ENCODE results near the gene PRSS22.
A peak's percentile ranks its signal among the peaks of the same experiment; 100 is the strongest.

Gene PRSS22

DNA sequence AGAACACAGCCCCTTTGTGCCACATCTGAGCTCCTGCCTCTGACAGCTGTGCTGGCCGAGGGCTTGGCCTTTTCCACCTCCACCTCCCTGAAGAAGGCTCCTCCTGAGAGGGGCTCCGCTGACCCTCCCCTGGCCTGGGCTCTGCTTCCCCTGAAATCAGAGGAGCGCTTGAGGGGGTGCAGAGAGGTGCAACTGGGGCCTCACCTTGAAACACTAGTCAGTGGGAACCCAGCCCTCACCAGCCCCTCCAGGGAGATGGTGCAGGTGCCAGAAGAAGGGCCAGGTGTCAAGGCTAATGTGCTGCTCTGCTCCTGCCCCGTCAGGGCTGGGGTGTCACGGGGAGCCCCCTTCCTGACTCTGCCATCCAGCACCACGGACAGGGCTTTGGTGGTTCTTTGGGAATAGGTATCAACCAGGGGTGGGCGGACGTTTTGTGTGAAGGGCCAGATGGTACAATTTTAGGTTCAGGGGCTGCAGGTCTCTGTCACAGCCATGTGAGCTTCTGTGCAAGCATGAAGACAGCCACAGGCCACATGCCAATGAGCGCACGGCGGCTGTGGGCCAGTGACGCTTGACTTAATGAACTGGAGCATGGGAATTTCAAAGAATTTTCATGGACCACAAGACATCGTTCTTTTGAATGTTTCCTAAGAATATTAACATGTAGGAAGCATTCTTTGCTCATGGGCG lies 30.0 kb downstream of the PRSS22 start:
- no peak for DNase-seq

DNA sequence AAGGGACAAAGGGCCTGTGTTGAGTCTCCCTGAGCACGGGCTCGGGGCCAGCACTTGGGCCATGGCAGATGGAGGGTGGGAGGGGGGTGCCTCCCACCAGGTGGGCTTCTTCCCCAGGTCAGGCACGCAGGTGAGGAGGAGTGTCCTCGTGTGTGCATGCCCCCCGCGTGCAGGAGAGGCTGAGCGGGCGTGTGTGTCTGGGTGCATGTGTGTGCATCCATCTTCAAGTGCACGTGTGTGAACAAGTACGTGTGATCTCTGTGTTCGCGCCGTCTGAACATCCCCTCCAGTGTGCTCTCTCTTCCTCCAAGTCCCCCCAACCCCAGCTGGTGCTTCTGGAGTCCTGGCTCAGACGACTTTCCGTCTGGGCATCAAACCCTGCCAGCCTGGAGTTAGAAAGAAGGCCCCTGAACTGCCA lies 30.6 kb downstream of the PRSS22 start:
- no peak for DNase-seq

DNA sequence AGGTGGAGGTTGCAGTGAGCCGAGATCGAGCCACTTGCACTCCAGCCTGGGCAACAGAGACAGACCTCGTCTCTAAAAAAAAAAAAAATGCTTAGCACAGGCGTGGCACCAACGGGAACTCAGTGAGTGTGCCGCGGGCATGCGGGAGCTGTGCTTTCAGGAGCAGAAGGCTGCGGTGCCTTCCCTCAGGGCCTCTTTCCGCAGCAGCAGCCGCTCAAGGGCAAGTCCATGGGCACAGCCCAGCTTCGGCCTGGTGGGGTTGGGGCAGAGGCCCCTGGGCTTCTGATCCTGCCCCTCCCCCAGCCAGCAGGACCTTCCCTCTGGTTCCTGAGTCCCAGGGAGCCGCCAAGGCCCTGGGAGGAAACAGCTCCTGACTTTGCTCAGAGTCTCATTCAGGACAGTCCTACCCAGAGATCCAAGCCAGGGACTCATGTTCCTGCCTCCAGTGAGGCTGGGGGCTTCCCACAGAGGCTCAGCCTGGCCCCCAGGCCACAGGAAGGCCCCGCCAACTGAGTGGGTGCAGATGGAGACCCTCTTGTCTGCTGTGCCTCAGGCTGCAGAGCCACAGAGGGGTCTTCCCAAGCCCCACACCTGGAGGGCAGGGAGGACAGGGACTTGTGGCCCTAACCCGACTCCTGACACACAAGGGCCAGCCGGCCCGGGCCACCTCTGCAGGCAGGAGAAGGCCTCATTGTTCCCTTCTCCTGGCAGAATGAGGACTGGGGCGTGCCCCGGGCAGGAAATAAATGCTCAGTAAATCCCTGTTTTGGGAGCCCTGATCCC lies 31.2 kb downstream of the PRSS22 start:
- DNase-seq = no peak

DNA sequence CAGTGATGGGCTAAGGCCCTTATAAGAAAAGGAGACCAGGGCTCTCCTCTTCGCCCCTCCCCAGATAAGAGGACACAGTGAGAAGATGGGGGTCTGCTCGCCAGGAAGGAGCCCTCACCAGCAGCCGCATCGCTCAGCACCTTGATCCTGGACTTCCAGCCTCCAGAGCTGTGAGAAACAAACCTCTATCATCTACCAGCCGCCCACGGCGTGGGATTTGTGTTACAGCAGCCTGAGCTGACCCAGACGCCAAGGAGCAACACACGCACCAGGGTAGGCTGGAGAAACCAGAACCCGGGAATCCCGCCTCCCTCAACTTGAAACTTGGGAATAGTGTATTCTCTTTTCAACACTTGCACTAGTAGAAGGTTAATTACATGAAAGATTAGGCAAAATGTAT lies 32.1 kb downstream of the PRSS22 start:
- DNase-seq = no peak

DNA sequence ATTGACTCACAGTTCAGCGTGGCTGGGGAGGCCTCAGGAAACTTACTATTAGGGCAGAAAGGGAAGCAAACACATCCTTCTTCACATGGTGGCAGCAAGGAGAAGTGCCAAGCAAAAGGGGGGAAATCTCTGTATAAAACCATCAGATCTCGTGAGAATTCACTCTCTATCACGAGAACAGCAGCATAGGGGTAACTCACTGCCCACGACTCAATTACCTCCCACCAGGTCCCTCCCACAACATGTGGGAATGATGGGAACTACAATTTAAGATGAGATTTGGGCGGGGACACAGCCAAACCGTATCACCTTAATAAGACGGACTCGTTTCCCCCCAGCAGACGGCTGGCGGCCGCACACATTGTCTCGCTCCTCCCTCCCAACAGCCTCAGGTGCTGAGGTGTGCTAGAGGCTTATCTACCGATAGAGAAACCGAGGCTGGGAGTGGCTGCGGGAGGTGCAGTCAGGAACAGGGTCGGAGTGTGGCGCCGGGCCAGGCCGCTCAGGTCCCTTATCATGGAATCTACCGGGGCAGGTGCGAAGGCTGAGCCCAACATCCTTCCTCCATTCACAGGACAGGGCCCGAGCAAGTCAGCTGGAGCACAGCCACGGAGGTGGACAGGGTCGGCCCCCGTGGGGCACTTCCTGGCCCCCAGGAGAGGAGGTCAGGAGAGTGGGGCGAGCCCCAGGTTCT lies 32.8 kb downstream of the PRSS22 start:
- DNase-seq = no peak

DNA sequence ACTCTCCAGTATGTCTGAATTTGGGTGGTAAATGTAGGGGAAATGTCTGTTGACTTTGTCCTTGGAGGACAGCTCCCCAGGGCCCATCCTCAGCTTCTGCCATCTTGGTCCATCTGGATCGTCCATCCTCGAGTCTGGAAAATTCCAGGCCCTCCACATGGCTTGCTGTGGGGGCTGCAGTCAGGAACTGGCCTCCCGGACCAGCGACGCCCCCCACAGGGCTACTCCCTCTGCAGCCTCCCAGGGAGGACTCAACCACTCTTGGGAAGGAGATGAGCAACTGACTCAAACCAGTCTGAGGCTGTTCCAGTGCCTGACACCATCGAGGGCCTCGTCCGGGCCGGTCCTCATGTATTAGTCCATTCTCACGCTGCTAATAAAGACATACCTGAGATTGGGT lies 33.3 kb downstream of the PRSS22 start:
- no peak for DNase-seq

DNA sequence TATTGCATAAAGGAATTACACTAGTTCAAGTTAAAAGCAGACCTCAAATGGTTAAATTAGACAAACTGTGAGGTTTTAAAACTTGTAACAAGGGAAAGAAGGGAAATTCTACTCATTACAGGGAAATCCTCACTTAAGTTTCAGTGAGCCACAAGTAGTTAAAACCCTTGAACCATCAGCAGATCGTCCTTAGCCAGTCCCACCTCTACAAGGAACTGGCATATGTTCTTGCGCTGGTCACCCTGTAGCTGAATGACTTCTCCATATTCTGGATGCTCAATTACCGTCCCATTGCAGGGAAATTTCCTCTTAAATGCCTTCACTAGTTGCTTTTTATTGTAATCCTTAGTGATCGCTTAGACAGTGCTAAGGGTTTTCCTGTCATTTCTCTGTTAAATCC lies 35.5 kb downstream of the PRSS22 start:
- no peak for DNase-seq

DNA sequence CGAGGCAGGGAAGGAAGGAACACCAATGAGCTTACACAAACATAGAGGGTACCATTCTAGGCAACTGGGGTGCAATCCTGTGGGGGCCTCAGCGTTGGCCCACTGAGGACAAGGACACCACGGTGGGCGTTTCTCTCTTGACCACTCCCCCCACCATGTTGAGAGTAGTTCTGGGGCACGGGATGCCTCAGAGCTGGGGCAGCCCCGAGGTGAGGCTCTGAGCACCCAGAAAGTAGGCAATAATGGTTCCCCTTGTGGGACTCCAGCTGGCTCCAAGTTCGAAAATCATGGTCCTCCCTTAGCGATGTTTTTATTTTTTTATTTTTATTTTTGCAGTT lies 35.8 kb downstream of the PRSS22 start:
- no peak for DNase-seq

DNA sequence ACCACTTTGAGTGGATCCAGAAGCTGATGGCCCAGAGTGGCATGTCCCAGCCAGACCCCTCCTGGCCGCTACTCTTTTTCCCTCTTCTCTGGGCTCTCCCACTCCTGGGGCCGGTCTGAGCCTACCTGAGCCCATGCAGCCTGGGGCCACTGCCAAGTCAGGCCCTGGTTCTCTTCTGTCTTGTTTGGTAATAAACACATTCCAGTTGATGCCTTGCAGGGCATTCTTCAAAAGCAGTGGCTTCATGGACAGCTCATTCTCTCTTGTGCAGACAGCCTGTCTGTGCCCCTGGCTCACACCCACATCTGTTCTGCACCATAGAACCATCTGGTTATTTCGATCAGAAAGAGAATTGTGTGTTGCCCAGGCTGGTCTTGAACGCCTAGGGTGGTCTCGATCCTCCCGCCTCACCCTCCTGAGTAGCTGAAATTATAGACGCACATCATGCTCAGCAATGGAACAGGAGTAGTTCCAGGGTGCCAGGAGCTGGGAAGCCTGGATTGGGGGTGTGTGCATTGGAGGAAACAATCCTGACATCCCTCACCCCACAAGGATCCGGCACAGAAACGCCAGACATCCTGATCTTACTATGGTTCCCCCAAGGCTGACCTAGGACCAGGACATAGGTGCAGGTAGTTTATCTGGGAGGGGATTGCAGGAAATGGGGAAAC lies 36.3 kb downstream of the PRSS22 start:
- no peak for DNase-seq

DNA sequence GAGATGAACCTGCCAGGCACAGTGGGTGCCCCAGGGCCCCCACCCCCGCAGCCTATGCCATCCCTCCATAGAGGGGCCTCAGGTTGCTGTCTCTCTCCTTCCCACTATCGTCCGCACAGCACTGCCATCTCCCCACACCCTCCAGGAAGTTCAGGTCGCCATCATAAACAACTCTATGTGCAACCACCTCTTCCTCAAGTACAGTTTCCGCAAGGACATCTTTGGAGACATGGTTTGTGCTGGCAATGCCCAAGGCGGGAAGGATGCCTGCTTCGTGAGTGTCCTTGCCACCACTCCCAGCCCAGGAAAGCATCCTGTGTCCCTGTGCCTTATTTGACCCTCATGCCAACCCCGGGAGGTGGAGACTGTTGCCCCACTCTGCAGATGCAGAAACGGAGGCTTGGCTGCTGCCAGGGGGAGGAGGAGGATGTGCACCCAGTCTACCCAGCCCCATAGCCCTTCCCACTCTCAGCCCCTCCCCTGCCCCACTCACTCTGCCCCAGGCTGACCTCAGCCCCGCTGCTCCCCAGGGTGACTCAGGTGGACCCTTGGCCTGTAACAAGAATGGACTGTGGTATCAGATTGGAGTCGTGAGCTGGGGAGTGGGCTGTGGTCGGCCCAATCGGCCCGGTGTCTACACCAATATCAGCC lies 37.0 kb downstream of the PRSS22 start:
- no peak for DNase-seq

DNA sequence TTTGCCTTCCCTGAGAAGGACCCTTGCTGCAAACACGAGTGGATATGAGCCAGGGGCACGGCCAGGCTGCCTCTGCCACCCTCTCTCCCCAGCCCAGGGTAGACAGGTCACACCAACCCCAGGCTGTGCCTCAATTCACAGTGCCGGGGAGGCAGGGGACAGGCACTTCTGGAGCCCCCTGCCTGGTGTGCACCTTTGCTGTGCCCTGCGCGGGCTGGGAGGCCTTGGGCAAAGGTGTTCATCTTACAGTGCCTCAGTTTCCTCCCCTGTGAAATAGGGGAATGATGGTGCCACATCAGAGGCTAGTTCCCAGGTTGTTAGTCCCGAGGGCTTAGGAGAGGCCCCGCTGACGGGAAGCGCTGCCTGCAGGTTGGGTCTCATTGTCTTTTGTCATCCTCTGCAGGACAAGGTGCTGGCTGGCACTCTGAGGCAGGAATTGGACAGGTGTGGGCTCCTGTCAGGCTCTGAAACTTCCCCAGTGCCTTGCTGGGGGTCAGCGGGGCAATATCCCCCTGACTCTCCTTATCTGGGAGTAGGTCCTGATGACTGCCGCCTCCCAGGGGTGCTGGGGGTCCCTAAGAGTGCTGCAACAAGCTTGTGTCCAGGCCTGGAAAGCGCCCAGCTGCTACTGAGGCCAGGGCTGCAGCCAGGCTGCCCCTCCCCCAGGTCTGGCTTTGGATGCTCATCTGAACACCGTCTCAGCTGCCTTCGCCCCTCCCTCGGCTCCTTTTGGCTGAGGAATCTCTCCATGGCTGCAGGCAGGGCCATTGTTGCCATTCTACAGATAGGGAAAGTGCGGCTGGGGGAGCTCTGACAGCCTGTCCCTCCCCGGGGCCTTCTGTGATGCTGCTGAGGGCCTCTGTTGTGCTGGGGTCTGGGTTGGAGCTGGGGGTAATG lies 37.8 kb downstream of the PRSS22 start:
- DNase-seq = no peak

DNA sequence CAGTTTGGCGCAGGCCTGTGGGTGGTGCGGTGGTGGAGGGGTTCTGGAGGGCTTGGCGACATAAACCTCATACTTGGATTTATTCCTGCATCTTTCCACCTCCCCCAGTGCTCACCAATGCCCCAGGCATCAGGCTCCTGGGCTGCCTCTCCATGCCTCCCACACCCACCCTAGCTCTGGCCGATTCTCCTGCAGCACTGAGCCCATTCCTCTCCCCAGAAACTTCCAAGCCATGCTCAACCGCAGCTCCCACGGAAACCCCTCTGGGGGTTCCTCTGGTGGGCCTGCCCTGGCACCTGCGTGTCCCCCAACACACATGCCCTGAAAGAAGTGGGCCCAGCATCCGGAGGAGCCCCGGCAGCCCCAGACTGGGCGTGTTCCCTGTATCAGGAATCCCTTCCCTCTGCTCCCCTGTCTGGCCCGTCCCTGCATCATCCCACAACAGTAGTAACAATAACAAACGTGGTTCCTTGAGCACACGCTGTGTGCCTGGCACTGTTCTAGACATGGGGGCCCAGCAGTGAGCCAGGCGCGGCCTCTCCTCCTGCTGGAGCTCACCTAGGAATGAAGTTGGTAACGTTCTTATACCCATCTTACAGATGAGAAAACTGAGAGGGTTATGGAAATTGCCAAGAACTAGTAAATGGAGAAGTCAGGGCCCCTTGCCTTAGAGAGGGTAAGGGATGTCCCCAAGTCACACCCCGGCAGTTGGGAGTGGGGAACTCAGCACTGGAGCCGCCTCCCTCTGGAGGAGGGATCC lies 38.6 kb downstream of the PRSS22 start:
- DNase-seq = no peak

DNA sequence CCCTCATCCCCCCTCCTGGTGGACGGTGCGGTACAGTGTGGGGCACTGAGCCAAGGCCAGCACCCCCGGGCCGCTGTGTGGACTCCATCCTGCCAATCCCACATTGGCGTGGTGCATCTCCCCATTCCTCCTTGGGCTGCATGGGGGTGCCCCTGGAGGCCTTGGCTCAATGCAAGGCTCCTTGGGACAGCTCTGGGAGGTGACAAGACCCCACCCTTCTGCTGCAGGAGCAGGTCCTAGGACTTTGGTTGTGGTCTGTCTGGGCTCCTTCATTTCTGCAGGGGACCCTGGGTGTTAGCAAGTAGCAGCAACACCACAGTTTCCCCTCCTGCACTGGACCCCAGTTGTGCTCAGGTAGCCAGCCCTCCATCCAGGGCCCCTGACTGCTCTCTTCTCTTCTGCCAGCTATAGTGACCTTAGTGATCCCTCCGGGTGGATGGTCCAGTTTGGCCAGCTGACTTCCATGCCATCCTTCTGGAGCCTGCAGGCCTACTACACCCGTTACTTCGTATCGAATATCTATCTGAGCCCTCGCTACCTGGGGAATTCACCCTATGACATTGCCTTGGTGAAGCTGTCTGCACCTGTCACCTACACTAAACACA lies 39.6 kb downstream of the PRSS22 start:
- DNase-seq = no peak

DNA sequence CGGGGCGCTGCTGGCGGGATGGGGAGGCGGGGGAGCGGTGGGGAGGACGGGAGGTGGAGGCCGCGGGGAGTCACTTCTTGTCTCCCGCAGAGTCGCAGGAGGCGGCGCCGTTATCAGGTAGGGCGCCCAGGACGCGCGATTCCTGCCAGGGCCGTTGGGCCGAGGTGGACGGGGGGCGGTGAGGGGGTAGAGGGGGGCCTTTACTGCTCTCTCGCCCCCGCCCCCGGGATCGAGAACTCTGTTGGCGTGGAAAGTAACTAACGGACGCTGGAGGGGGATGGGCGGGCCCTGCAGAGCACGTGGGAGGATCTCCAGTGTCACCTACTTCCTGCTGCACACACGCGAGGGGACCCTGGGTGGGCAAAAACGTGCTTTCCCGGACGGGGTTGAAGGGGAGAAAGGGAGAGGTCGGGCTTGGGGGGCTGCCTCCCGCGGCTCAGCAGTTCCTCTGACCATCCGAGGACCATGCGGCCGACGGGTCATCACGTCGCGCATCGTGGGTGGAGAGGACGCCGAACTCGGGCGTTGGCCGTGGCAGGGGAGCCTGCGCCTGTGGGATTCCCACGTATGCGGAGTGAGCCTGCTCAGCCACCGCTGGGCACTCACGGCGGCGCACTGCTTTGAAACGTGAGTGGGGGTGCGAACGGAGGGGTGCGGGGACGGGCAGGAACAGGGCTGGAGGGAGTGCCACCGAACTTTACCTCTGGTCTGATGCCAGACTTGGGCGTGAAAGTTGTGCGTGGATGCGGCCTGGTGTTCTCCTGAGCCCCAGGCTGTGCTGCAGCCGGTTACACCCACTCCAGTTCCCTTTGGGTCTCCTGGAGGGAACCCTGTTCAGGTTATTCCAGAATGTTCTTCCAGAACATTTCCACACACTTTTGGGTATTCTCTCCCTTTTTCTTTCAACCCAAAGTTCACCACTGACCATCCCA lies 40.4 kb downstream of the PRSS22 start:
- no peak for DNase-seq

DNA sequence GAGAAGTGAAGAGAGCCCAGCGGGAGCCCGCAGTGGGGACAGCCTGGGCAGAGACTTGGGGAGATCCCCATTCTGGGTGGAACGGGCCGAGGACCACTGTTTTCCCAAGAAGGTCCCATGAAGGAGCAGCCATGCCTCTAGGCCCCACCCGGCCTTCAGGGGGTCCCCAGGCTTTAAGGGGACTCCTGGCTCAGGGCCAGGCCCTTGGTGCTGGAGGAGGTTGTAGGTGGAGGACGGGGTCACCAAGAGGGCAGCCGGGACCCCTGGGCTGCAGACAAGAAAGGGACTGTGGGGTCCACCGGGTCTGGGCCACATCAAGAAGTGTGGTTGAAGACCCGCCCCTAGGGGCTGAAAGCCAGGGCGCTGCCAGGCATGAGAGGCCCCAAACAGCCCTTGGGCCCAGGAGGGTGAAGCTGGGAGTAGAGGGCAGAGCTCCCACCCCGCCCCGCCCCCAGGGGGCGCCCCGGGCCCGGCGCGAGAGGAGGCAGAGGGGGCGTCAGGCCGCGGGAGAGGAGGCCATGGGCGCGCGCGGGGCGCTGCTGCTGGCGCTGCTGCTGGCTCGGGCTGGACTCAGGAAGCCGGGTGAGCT lies 41.1 kb downstream of the PRSS22 start, which contains the start of gene PRSS21:
PRSS21 (plus strand) TSS at position 487 of the 589 bp plus-strand sequence; CDS start at position 519, 32 bp downstream.
- DNase-seq = peak; percentile 42

DNA sequence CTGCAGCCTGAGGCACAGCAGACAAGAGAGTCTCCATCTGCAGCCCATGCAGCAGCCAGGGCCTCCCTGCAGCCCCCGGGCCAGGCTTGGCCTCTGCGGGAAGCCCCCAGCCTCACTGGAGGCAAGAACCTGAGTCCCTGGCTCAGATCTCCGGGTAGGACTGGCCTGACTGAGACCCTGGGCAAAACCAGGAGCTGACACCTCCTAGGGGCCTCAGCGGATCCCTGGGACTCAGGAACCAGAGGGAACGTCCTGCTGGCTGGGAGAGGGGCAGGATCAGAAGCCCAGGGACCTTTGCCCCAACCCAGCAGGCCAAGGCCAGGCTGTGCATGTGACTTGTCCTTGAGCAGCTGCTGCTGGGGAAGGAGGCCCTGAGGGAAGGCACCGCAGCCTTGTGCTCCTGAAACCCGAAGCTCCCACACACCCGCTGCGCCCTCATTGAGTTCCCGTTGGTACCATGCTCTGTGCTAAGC lies 42.6 kb downstream of the PRSS22 start:
- DNase-seq = no peak

DNA sequence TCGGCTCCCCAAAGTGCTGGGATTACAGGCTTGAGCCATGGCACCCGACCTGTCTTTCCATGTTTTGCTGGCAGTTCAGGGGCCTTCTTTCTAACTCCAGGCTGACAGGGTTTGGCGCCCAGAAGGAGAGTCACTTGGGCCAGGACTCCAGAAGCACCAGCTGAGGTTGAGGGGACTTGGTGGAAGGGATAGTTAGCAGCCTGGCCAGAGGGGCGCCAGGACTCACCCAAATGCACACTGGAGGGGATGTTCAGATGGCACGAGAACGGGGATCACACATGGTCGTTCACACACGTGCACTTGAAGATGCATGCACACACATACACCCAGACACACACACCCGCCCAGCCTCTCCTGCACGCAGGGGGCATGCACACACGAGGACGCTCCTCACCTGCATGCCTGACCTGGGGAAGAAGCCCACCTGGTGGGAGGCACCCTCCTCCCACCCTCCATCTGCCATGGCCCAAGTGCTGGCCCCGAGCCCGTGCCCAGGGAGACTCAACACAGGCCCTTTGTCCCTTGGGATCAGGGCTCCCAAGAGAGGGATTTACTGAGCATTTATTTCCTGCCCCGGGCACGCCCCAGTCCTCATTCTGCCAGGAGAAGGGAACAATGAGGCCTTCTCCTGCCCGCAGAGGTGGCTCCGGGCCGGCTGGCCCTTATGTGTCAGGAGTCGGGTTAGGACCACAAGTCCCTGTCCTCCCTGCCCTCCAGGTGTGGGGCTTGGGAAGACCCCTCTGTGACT lies 43.2 kb downstream of the PRSS22 start:
- DNase-seq = no peak

DNA sequence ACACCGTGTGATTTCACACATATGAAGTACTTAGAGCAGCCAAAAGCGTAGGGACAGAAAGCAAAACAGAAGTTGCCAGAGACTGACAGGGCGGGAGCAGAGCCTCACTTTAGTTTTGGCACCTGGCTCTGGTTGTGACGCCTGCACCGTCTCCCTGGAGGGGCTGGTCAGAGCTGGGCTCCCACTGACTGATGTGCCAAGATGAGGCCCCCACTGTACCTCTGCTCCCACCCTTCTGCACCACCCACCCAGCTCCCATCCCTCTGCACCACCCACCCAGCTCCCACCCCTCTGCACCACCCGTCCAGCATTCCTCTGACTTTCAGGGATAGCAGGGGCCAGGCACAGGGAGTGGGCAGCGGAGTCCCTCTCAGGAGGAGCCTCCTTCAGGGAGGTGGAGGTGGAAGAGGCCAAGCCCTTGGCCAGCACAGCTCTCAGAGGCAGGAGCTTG lies 44.2 kb downstream of the PRSS22 start:
- DNase-seq = no peak
